Measurements from ENCODE around the gene HSD17B11.

The HSD17B11 gene

DNA sequence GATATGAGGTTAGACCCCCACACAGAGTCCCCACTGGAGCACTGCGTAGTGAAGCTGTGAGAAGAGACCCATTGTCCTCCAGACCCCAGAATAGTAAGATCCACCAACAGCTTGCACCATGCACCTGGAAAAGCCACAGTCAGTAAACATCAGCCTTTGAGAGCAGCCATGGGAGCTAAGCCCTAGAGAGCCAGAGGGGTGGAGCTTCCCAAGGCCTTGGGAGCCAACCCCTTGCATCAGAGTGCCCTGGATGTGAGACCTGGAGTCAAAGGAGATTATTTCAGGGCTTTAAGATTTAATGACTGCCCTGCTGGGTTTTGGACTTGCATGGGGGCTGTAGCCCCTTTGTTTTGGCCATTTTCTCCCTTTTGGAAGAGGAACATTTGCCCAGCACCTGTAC, 104.0 kb downstream of the HSD17B11 start:
- DNase-seq (ENCODE audit: low read depth) = no peak
- H3K4me3 ChIP-seq (ENCODE audit: control insufficient read depth, low read depth, low read length) = no peak overlapping the region
- TF ChIP-seq, protein P1, sequence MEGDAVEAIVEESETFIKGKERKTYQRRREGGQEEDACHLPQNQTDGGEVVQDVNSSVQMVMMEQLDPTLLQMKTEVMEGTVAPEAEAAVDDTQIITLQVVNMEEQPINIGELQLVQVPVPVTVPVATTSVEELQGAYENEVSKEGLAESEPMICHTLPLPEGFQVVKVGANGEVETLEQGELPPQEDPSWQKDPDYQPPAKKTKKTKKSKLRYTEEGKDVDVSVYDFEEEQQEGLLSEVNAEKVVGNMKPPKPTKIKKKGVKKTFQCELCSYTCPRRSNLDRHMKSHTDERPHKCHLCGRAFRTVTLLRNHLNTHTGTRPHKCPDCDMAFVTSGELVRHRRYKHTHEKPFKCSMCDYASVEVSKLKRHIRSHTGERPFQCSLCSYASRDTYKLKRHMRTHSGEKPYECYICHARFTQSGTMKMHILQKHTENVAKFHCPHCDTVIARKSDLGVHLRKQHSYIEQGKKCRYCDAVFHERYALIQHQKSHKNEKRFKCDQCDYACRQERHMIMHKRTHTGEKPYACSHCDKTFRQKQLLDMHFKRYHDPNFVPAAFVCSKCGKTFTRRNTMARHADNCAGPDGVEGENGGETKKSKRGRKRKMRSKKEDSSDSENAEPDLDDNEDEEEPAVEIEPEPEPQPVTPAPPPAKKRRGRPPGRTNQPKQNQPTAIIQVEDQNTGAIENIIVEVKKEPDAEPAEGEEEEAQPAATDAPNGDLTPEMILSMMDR (conservative IDR thresholded peaks at IDR 0.05; ENCODE audit: control insufficient read depth, insufficient read depth, low read depth, low read length) = no peak

All from fibroblast of mammary gland (primary cell).